GM21576 (cell line): Measurements from ENCODE around the gene GABARAPL1.
"Not testable (repeated sequence)": the region's sequence is repeated elsewhere in the genome, so short reads cannot be mapped to it uniquely, and the experiment has no call there.

Source experiments
- ATAC-seq: cut with Tn5 transposase; IDR thresholded peaks from one replicate; pipeline ENCODE4 v1.9.1; 2021; ENCODE audit warnings: mild to moderate bottlenecking, moderate library complexity; ENCODE audit not compliant: unreplicated experiment

Gene GABARAPL1

GRCh38 chr12:10196210-10196609 lies 16.5 kb upstream of the GABARAPL1 start:
- peak; percentile 85 for ATAC-seq

- no peak for ATAC-seq
Observed at GRCh38 chr12:10197879-10198278, 14.8 kb upstream of the GABARAPL1 start.

DNA sequence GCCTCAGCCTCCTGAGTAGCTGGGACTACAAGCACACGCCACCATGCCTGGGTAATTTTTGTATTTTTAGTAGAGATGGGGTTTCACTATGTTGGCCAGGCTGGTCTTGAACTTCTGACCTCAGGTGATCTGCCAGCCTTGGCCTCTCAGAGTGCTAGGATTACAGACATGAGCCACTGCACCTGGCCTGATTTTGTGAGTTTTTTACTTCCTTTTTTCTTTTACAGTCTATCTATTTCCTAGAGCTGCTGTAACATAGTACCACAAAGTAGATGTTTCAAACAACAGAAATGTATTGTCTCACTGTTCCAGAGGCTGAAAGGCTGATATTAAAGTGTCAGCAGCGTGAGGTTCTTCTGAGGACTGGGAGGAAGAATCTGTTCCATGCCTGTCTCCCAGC lies 8.2 kb upstream of the GABARAPL1 start:
- not testable (repeated sequence) for ATAC-seq

DNA sequence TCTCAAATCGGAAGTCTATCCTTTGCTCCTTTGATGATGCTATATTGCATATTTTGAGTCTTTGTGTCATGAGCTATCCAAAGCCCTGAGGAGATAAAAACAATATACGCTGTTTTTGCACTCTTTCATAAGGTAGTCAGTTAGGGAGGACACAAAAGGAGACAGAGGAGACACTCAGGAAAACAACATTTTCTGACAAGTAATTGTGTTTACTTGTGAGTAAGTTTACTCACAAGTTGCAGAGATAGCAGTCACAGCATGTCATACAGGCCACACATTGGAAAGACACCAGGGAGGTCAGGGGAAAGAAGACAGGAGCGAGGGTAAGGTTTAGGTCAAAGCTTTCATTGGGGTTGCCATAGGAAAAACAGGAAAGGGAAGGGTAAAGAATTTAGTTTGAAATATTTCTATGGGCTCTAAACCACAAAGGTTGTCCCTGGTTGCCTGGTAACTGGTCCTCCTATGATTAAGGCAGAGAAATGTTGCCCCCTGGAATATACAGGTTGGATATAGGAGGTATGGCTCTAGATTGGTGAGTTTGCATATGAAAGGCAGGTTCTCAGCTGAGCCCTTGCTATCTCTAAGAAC lies 7.4 kb upstream of the GABARAPL1 start:
- no peak for ATAC-seq

GRCh38 chr12:10207136-10207535 lies 5.5 kb upstream of the GABARAPL1 start:
- ATAC-seq: no peak

DNA sequence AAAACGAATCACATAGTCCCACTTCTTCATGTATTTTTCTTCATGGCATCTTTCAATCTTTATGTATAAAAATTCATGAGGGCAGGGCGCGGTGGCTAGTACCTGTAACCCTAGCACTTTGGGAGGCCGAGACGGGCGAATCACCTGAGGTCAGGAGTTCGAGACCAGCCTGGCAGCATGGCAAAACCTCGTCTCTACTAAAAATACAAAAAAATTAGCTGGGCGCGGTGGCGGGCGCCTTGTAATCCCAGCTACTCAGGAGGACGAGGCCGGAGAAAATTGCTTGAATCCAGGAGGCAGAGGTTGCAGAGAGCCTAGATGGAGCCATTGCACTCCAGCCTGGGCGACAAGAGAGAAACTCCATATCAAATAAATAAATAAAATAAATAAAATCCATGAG lies 2.5 kb upstream of the GABARAPL1 start:
- ATAC-seq: no peak

DNA sequence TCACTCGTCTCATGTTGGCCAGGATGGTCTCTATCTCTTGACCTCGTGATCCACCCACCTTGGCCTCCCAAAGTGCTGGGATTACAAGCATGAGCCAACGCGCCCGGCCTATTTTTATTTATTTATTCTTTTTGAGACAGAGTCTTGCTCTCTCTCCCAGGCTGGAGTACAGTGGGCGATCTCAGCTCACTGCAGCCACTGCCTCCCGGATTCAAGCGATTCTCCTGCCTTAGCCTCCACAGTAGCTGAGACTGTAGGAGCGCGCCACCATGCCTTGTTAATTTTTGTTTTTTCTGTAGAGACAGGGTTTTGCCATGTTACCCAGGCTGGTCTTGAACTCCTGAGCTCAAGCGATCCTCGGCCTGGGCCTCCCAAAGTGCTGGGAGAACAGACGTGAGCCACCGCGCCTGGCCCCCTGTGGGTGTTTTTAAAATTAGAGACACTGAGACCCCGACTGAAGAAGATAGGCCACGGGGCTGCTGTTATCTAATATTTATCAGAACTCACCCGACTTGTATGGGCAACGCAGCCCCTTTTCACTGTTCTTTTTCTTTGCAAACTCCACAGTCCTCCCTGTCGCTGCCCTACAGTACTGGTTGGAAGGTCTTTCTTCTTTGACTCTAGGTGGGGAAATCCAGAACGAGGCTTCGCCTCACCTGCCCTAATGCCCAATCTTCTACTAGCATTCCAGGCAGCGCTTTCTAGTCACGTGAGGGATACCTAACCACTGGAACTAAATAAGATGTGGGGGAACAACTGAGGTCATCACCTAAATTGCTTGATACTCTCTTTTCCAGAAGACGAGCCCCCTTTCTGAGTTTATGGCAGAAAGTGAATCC lies 1.4 kb upstream of the GABARAPL1 start:
- no peak for ATAC-seq

GRCh38 chr12:10211940-10212738 lies 538 bp upstream of the GABARAPL1 start:
- ATAC-seq: peak; percentile 69

GRCh38 chr12:10213168-10214135 lies 775 bp downstream of the GABARAPL1 start:
- ATAC-seq: peak; percentile 51

- ATAC-seq: no peak
Observed at GRCh38 chr12:10214136-10214894, 1.6 kb downstream of the GABARAPL1 start.

- ATAC-seq: no peak
Observed at GRCh38 chr12:10214895-10215267, 2.2 kb downstream of the GABARAPL1 start.

DNA sequence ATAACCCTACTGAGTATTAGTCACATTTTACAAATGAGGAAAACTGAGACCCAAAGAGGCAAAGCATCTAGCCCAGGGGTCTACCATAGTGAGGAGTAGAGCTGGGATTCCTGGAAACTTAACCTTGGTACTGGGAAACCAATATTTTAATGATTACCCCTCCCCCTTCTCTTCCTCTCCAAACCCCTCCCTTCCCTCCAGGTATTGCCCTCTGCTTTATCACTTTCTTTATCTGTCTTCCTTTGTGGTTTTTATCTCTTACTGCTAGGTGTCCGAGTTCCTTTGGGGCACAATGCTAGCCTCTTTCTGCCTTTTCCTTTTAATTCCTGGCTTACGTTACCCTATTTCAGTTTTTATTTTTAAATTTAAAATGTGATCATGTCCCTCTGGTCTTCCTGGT lies 2.8 kb downstream of the GABARAPL1 start:
- no peak for ATAC-seq

GRCh38 chr12:10215946-10216345 lies 3.3 kb downstream of the GABARAPL1 start:
- not testable (repeated sequence) for ATAC-seq

DNA sequence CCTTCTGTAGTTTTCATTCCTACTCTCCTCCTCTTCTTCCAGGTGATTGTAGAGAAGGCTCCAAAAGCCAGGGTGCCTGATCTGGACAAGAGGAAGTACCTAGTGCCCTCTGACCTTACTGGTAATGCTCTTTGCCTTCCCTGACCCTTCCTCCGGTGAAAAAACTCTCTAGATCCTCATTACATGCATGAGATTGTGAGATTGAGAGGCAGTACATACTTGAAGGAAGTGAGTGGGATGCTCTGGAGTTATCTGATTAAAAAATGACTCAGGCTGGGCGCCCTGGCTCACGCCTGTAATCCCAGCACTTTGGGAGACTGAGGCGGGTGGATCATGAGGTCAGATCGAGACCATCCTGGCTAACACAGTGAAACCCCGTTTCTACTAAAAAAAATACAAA lies 5.3 kb downstream of the GABARAPL1 start:
- no peak for ATAC-seq

DNA sequence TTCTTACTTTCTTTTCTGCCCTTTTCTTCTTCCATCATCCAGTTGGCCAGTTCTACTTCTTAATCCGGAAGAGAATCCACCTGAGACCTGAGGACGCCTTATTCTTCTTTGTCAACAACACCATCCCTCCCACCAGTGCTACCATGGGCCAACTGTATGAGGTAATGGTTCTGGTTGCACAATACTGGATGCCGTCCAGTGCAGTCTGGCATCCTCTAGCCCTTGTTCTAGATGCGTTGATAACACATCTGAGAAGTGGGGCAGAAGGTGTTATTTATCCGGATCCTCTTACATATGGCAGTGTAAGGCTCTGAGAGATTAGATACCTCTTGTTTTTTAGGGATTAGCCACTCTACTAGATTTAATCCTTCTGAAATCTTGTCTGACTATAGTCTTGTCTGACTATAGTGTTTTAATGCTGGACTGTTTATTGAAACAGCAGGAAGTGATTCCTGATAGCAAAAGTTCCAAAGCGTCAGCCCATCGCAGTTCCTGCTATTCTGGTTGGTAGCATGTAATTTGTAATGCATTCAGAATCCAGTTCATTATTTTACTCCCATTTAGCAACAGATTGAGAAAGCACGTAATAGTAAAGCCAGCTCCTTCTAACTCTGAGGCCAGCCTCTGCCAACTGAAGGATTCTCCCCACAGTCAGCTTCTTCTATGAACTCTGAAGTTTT lies 7.9 kb downstream of the GABARAPL1 start:
- ATAC-seq: no peak

DNA sequence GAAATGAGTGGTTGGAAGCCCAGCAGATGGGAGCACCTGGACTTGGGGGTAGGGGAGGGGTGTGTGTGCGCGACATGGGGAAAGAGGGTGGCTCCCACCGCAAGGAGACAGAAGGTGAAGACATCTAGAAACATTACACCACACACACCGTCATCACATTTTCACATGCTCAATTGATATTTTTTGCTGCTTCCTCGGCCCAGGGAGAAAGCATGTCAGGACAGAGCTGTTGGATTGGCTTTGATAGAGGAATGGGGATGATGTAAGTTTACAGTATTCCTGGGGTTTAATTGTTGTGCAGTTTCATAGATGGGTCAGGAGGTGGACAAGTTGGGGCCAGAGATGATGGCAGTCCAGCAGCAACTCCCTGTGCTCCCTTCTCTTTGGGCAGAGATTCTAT lies 9.2 kb downstream of the GABARAPL1 start:
- ATAC-seq: no peak

DNA sequence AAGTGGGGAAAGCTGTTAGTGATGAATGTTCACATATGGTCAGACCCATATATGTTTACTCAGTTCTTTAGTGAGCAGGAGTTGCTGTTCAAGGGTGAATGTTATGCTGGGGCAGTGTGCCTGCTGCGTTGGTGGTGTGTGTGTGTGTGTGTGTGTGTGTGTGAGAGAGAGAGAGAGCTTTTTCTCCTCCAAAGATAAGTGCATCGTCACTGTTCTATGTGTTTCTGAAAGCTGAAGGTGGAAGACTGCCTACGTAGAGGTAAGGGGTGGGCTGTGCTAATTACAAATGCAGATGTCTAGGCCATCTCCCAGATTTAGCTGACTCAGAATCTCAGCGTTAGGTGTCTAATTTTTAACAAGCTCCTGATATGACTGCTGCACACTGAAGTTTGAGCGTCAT lies 10.5 kb downstream of the GABARAPL1 start:
- ATAC-seq: no peak

GRCh38 chr12:10225426-10225825 lies 12.7 kb downstream of the GABARAPL1 start:
- ATAC-seq: not testable (repeated sequence)

- ATAC-seq: no peak
Observed at GRCh38 chr12:10226086-10226485, 13.4 kb downstream of the GABARAPL1 start.
